ENCODE data around the gene DNAH10.

DNA sequence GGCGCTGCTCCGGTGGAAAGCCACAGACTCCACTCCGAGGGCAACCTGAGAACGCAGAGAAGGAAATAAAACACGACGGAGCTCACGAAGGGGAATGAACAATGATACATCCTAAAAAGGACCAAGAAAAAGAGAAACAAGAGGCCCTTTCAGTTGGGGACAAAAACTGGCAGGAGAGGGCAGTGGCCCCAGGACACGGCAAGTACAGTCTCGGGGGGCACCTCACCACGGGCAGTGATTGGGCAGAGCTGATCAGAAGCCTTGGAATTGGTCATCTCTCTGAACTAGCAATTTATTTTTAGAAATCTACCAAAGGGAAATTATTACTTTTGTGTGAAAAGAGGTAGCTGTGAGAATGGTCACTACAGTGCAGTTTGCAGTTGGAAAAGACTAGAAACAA is 182.6 kb downstream of the DNAH10 start:
- TF ChIP-seq, protein P1, sequence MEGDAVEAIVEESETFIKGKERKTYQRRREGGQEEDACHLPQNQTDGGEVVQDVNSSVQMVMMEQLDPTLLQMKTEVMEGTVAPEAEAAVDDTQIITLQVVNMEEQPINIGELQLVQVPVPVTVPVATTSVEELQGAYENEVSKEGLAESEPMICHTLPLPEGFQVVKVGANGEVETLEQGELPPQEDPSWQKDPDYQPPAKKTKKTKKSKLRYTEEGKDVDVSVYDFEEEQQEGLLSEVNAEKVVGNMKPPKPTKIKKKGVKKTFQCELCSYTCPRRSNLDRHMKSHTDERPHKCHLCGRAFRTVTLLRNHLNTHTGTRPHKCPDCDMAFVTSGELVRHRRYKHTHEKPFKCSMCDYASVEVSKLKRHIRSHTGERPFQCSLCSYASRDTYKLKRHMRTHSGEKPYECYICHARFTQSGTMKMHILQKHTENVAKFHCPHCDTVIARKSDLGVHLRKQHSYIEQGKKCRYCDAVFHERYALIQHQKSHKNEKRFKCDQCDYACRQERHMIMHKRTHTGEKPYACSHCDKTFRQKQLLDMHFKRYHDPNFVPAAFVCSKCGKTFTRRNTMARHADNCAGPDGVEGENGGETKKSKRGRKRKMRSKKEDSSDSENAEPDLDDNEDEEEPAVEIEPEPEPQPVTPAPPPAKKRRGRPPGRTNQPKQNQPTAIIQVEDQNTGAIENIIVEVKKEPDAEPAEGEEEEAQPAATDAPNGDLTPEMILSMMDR (IDR thresholded peaks at IDR 0.05) = no peak
- TF ChIP-seq POLR2A (IDR thresholded peaks at IDR 0.05) (no peak), EP300 (IDR thresholded peaks at IDR 0.05; ENCODE audit: low read depth) (no peak), POLR2AphosphoS5 (IDR thresholded peaks at IDR 0.05) (no peak)
